Measurements from ENCODE around the gene CD163. TPM values are rescaled to one million over a fixed set of nuclear protein-coding genes. Genes with fewer than 3 reads are reported as not detected.

Gene CD163
- total RNA-seq: not detected in 2 replicates

GRCh38 chr12:7503686-7504415, at the start of gene CD163:
CD163 (minus strand) TSS chr12:7503777; CDS start chr12:7503690, 87 bp downstream.

GRCh38 chr12:7444076-7444475, 59.5 kb downstream of the CD163 start, which contains the start of gene CD163L1:
CD163L1 (minus strand) TSS chr12:7444153; CDS start chr12:7444127, 26 bp downstream.

Other genes starting within 250 kb of the CD163 start
- not detected in 2 replicates for gene ACSM4, start 199.7 kb downstream of the CD163 start, total RNA-seq
- under 0.01 and 0.16 TPM in 2 replicates for gene CD163L1, start 59.6 kb downstream of the CD163 start, total RNA-seq
- gene APOBEC1, start 162.1 kb upstream of the CD163 start, total RNA-seq: not detected in 2 replicates
- not detected in 2 replicates for gene GDF3, start 192.0 kb upstream of the CD163 start, total RNA-seq
- not detected in 2 replicates for gene DPPA3, start 207.7 kb upstream of the CD163 start, total RNA-seq
- gene CLEC4C, start 243.6 kb upstream of the CD163 start, total RNA-seq: not detected in 2 replicates